HCT116 (cell line): ENCODE data around the gene NAB1. TPM values are rescaled to one million over a fixed set of nuclear protein-coding genes. Genes with fewer than 3 reads are reported as not detected.

Source experiments
- ATAC-seq: fragments of 200-7000 bp; cut with Tn5 transposase; 2 replicates; pipeline ENCODE4 v1.9.1; 2020; ENCODE audit warnings: mild to moderate bottlenecking, moderate library complexity
- BruUV-seq: library from RNA; stranded (reverse); fragments of 400-500 nt; replicated peaks from 2 replicates; lab custom pipeline; 2021; lab: Mats Ljungman, UMichigan
- CTCF ChIA-PET: fragments of 300-600 bp; sonication (Branson Sonifier 250); formaldehyde crosslinking; loops from one replicate; lab custom pipeline; 2021; ENCODE audit warnings: antibody characterized with exemption; lab: Charles Lee
- POLR2A ChIA-PET: fragments of 300-600, 350-600 bp; sonication (Branson Sonifier 250); formaldehyde crosslinking; loops from one replicate; lab custom pipeline; 2021; ENCODE audit warnings: antibody characterized with exemption; lab: Charles Lee
- RAD21 ChIA-PET, 2 experiments: fragments of 300-600 bp; sonication (Branson Sonifier 250); formaldehyde crosslinking; loops; one replicate each; lab custom pipeline; 2023; ENCODE audit warnings: low total read pairs in 2 of 2; ENCODE audit not compliant: uncharacterized antibody in 2 of 2, unreplicated experiment in 2 of 2, low non-redundant PET in 1 of 2; lab: Charles Lee
- DNase-seq: peaks from one replicate; pipeline ENCODE4 v3.0.0-alpha.2; 2010; ENCODE audit warnings: low read depth, low spot score
- H2AFZ ChIP-seq: fragments of 200-600 bp; shearing (Covaris generic), sonication (generic); 2 replicates; pipeline ENCODE4 v1.6.1; 2017; ENCODE audit warnings: low read depth, mixed run types, mixed read lengths, antibody characterized with exemption, low read length; ENCODE audit not compliant: poor library complexity, severe bottlenecking
- H3K27ac ChIP-seq: 2 replicates; pipeline ENCODE4 v1.5.1; 2012; ENCODE audit warnings: low read depth, low read length
- H3K27me3 ChIP-seq: fragments of 200-600 bp; sonication (generic); 2 replicates; pipeline ENCODE4 v1.6.1; 2016; ENCODE audit warnings: mixed run types, low read length, mixed read lengths; ENCODE audit not compliant: insufficient read depth
- H3K36me3 ChIP-seq, 2 experiments: fragments of 200-500 bp in 1 of 2; fragments of 200-600 bp in 1 of 2; sonication (Bioruptor generic) in 1 of 2; sonication (generic) in 1 of 2; 2 replicates each; pipeline versions ENCODE4 v1.5.1 to v1.6.1; 2014 to 2016; ENCODE audit warnings: low read length in 2 of 2, inconsistent platforms in 1 of 2, mixed read lengths in 1 of 2, mixed run types in 1 of 2; ENCODE audit not compliant: insufficient read depth in 2 of 2, control insufficient read depth in 1 of 2
- H3K4me1 ChIP-seq, 2 experiments: fragments of 200-600 bp in 1 of 2; sonication (generic) in 1 of 2; 2 replicates each; pipeline versions ENCODE4 v1.5.1 to v1.6.1; 2012 to 2017; ENCODE audit warnings: low read length in 2 of 2, inconsistent platforms in 1 of 2, mild to moderate bottlenecking in 1 of 2, mixed read lengths in 1 of 2, mixed run types in 1 of 2, moderate library complexity in 1 of 2; ENCODE audit not compliant: insufficient read depth in 2 of 2, control insufficient read depth in 1 of 2
- H3K4me2 ChIP-seq: fragments of 200-600 bp; sonication (generic); 2 replicates; pipeline ENCODE4 v1.6.1; 2017; ENCODE audit warnings: mixed run types, low read length, mixed read lengths
- H3K4me3 ChIP-seq, 2 experiments: fragments of 200-600 bp in 1 of 2; sonication (generic) in 1 of 2; replicated peaks in 1 of 2; 2 replicates each; pipeline ENCODE4 v1.5.1; 2011 to 2016; ENCODE audit warnings: low read length in 2 of 2, control low read depth in 1 of 2, low read depth in 1 of 2, mild to moderate bottlenecking in 1 of 2, mixed read lengths in 1 of 2, mixed run types in 1 of 2
- H3K79me2 ChIP-seq: fragments of 200-600 bp; sonication (generic); 2 replicates; pipeline ENCODE4 v1.6.1; 2017; ENCODE audit warnings: mild to moderate bottlenecking, mixed run types, low read length, moderate library complexity, mixed read lengths; ENCODE audit not compliant: insufficient read depth
- H3K9ac ChIP-seq: fragments of 200-600 bp; sonication (generic); 2 replicates; pipeline ENCODE4 v1.6.1; 2016; ENCODE audit warnings: low read length, mixed read lengths
- H3K9me2 ChIP-seq: fragments of 200-600 bp; sonication (generic), shearing (Covaris generic); 2 replicates; pipeline ENCODE4 v1.6.1; 2017; ENCODE audit warnings: mixed run types, mild to moderate bottlenecking, moderate library complexity; ENCODE audit not compliant: insufficient read depth
- H3K9me3 ChIP-seq, 2 experiments: fragments of 200-500 bp in 1 of 2; fragments of 200-600 bp in 1 of 2; sonication (Bioruptor generic) in 1 of 2; sonication (generic) in 1 of 2; 2 replicates each; pipeline ENCODE4 v1.6.1; 2014 to 2017; ENCODE audit warnings: low read length in 2 of 2, mixed read lengths in 2 of 2, inconsistent platforms in 1 of 2, low read depth in 1 of 2, mild to moderate bottlenecking in 1 of 2, mixed run types in 1 of 2, moderate library complexity in 1 of 2; ENCODE audit not compliant: control insufficient read depth in 1 of 2, insufficient read depth in 1 of 2
- H4K20me1 ChIP-seq: fragments of 200-600 bp; sonication (generic), shearing (Covaris generic); 2 replicates; pipeline ENCODE4 v1.6.1; 2017; ENCODE audit warnings: mixed run types, mild to moderate bottlenecking, moderate library complexity; ENCODE audit not compliant: insufficient read depth
- CBX3 ChIP-seq: IDR thresholded peaks from 2 replicates; pipeline ENCODE4 v1.6.1; 2012; ENCODE audit warnings: low read depth
- CEBPB ChIP-seq: IDR thresholded peaks from 2 replicates; pipeline ENCODE4 v1.6.1; 2012; ENCODE audit warnings: low read depth
- EGR1 ChIP-seq: IDR thresholded peaks from 2 replicates; pipeline ENCODE4 v1.6.1; 2012; ENCODE audit warnings: low read depth
- ELF1 ChIP-seq: IDR thresholded peaks from 2 replicates; pipeline ENCODE4 v1.6.1; 2012; ENCODE audit warnings: low read depth, borderline replicate concordance
- FOSL1 ChIP-seq: IDR thresholded peaks from 2 replicates; pipeline ENCODE4 v1.6.1; 2012; ENCODE audit warnings: low read depth
- POLR2AphosphoS5 ChIP-seq: IDR thresholded peaks from 2 replicates; pipeline ENCODE4 v1.6.1; 2011; ENCODE audit warnings: mild to moderate bottlenecking, low read depth, low read length, moderate library complexity
- RAD21 ChIP-seq: IDR thresholded peaks from 2 replicates; pipeline ENCODE4 v1.6.1; 2012; ENCODE audit warnings: low read depth, mild to moderate bottlenecking
- SIN3A ChIP-seq: IDR thresholded peaks from 2 replicates; pipeline ENCODE4 v1.6.1; 2012; ENCODE audit warnings: low read depth
- SP1 ChIP-seq: IDR thresholded peaks from 2 replicates; pipeline ENCODE4 v1.6.1; 2012; ENCODE audit warnings: low read depth
- SRF ChIP-seq: IDR thresholded peaks from 2 replicates; pipeline ENCODE4 v1.6.1; 2012; ENCODE audit warnings: low read depth
- TCF7L2 ChIP-seq: IDR thresholded peaks from 2 replicates; pipeline ENCODE4 v1.7.0; 2011; ENCODE audit warnings: borderline replicate concordance, inconsistent platforms; ENCODE audit not compliant: insufficient read depth, insufficient read length; ENCODE audit errors: extremely low read depth
- YY1 ChIP-seq: IDR thresholded peaks from 2 replicates; pipeline ENCODE4 v1.6.1; 2011; ENCODE audit warnings: low read length, low read depth, moderate library complexity, mild to moderate bottlenecking; ENCODE audit not compliant: insufficient replicate concordance; ENCODE audit errors: extremely low read depth
- ZFX ChIP-seq: fragments of 450-650 bp; IDR thresholded peaks from 2 replicates; pipeline ENCODE4 v1.6.1; 2017
- intact Hi-C: fragments of 100-400 bp; cut with micrococcal nuclease; formaldehyde crosslinking; loops from 2 replicates; pipeline ENCODE4 v1.10.0; 2022
- total RNA-seq: library from RNA; stranded (reverse); gene quantifications from one replicate; pipeline ENCODE4 v1.2.1, GENCODE V29; 2021; ENCODE audit not compliant: unreplicated experiment
- TF ChIP-seq, protein P1 (sequence below): IDR thresholded peaks from 2 replicates; pipeline ENCODE4 v1.6.1; 2011; ENCODE audit warnings: mild to moderate bottlenecking, low read length, moderate library complexity; ENCODE audit not compliant: insufficient replicate concordance; ENCODE audit errors: extremely low read depth

NAB1 gene
- total RNA-seq, 1 experiment from 2014 or later = 43.8 TPM

- no peaks in the 10 kb centered on the region for H4K20me1 ChIP-seq
- TF ChIP-seq RAD21 (no peak), ZFX (no peak), TCF7L2 (no peak), YY1 (no peak), SP1 (no peak), SIN3A (no peak), FOSL1 (no peak)
- H3K4me2 ChIP-seq = peak overlapping the region; percentile 73; the same call in 1 of the 2 replicates
- no peak overlapping the region for H3K4me3 ChIP-seq
- H2AFZ ChIP-seq = peak overlapping the region; percentile 90
- H3K4me1 ChIP-seq = peaks cover 0 to 5% of the 10 kb centered on the region in 2 experiments; a peak in 1 of 4 replicates
- no peaks in the 10 kb centered on the region for H3K9me3 ChIP-seq
- intact Hi-C loops = no loop called here
- no peaks in the 10 kb centered on the region for H3K9me2 ChIP-seq
- ChIA-PET POLR2A (no interaction called here), CTCF (no interaction called here), RAD21 (no interaction called here)
- DNase-seq = no peak
- H3K36me3 ChIP-seq = no peaks in the 10 kb centered on the region
- no TSS peak for BruUV-seq
- no peak overlapping the region for H3K9ac ChIP-seq
- ATAC-seq = no peak
- H3K27me3 ChIP-seq = no peaks in the 10 kb centered on the region
- no peaks in the 10 kb centered on the region for H3K79me2 ChIP-seq
- no peak overlapping the region for H3K27ac ChIP-seq
Observed at GRCh38 chr2:190626641-190627210, 22.2 kb upstream of the NAB1 start.

DNA sequence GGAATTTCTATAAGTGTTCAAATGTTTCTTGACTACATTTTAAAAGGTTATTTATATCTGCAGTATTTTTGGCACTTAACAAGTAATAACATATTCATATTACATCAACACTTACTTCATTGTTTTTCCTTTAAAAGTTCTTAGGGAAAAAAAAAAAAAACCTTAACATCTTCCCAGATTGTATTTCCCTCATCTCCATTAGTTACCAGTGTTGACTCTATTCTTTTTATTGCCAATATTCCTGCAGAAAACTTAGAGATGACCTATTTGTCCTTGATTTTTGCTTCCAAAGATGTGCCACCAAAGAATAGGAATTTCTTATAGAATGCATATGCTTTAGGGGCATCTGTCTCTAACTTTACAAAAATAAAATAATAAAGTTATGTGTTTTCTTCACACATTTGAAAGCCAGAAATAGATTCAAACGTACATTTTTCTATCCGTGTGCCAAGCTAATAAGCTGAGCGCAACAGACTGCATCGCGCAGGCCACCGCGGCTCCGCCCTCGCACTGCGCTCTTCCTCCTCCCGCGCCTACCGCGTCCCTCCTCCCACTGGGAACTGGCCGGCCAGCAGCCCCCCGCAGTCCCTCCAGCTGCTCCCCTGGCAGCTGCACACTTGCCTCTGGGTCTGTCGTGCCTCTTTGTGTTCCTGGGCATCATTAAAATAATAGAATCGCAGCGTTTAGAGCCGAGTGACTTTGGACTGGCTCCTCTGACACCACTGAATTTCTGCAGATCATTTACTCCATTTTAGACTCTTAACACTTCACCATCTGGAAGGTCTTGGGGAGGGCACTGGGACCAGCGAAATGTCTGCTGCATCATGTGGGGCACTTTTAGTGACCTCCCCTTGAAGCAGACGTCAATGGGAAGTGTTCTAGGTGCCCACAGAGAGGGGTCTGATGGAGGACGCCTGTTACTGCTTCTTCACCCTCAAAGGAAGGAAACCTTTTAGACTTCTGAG is 21.2 kb upstream of the NAB1 start:
- Histone ChIP-seq H3K27me3 (no peaks in the 10 kb centered on the region), H3K9me3 (no peaks in the 10 kb centered on the region), H2AFZ (peak overlapping the region; percentile 90), H3K36me3 (no peaks in the 10 kb centered on the region), H3K27ac (no peak overlapping the region), H3K4me1 (peaks cover 0 to 5% of the 10 kb centered on the region in 2 experiments; a peak in 1 of 4 replicates), H3K9ac (peak overlapping the region; percentile 42; the same call in 1 of the 2 replicates), H3K4me2 (peak overlapping the region; percentile 73), H3K79me2 (no peaks in the 10 kb centered on the region), H3K9me2 (no peaks in the 10 kb centered on the region), H4K20me1 (no peaks in the 10 kb centered on the region), H3K4me3 (peak overlapping the region; percentile 24 to 50)
- RAD21 ChIA-PET = no interaction called here
- POLR2A ChIA-PET = no interaction called here
- no peak for DNase-seq
- CTCF ChIA-PET = no interaction called here
- BruUV-seq = no TSS peak
- intact Hi-C loops = no loop called here
- peak; percentile 91 for ATAC-seq
- TF ChIP-seq CBX3 (no peak), EGR1 (peak; percentile 47; the same call in 1 of the 2 replicates), ELF1 (no peak), POLR2AphosphoS5 (peak; percentile 26; the same call in 1 of the 2 replicates), SRF (no peak), CEBPB (no peak)
- TF ChIP-seq, protein P1, sequence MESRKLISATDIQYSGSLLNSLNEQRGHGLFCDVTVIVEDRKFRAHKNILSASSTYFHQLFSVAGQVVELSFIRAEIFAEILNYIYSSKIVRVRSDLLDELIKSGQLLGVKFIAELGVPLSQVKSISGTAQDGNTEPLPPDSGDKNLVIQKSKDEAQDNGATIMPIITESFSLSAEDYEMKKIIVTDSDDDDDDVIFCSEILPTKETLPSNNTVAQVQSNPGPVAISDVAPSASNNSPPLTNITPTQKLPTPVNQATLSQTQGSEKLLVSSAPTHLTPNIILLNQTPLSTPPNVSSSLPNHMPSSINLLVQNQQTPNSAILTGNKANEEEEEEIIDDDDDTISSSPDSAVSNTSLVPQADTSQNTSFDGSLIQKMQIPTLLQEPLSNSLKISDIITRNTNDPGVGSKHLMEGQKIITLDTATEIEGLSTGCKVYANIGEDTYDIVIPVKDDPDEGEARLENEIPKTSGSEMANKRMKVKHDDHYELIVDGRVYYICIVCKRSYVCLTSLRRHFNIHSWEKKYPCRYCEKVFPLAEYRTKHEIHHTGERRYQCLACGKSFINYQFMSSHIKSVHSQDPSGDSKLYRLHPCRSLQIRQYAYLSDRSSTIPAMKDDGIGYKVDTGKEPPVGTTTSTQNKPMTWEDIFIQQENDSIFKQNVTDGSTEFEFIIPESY = no peak
